Panc1 (cell line): Measurements from ENCODE around the gene HOXD13. TPM values are rescaled to one million over a fixed set of nuclear protein-coding genes. Genes with fewer than 3 reads are reported as not detected.

Source experiments
- ATAC-seq: fragments of 200-7000 bp; cut with Tn5 transposase; 2 replicates; pipeline ENCODE4 v1.9.1; 2020; ENCODE audit warnings: mild to moderate bottlenecking, moderate library complexity
- BruUV-seq: library from RNA; stranded (reverse); fragments of 400-500 nt; replicated peaks from 2 replicates; lab custom pipeline; 2021; lab: Mats Ljungman, UMichigan
- CTCF ChIA-PET: fragments of 300-600 bp; sonication (Branson Sonifier 250); formaldehyde crosslinking; loops from one replicate; lab custom pipeline; 2022; ENCODE audit warnings: antibody characterized with exemption; lab: Charles Lee
- POLR2A ChIA-PET: fragments of 300-600 bp; sonication (Branson Sonifier 250); formaldehyde crosslinking; loops from one replicate; lab custom pipeline; 2022; ENCODE audit warnings: antibody characterized with exemption; lab: Charles Lee
- DNase-seq: peaks from one replicate; pipeline ENCODE4 v3.0.0-alpha.2; 2010; ENCODE audit warnings: low read depth, low spot score
- H3K27ac ChIP-seq: 2 replicates; pipeline ENCODE4 v1.5.1; 2011; ENCODE audit warnings: mild to moderate bottlenecking, low read length, inconsistent platforms
- H3K27me3 ChIP-seq: fragments of 200-500 bp; sonication (Bioruptor generic); 2 replicates; pipeline ENCODE4 v1.6.0; 2014; ENCODE audit warnings: low read length, inconsistent platforms; ENCODE audit not compliant: control insufficient read depth, insufficient read depth
- H3K36me3 ChIP-seq: fragments of 200-500 bp; sonication (Bioruptor generic); 2 replicates; pipeline ENCODE4 v1.5.1; 2014; ENCODE audit warnings: inconsistent platforms, mild to moderate bottlenecking, low read length, moderate library complexity; ENCODE audit not compliant: control insufficient read depth, insufficient read depth
- H3K4me1 ChIP-seq: 2 replicates; pipeline ENCODE4 v1.5.1; 2011; ENCODE audit warnings: inconsistent platforms, mild to moderate bottlenecking, low read length, moderate library complexity; ENCODE audit not compliant: control insufficient read depth, insufficient read depth
- H3K4me3 ChIP-seq, 2 experiments: 2 replicates each; pipeline ENCODE4 v1.5.1; 2011 to 2012; ENCODE audit warnings: low read depth in 2 of 2, low read length in 2 of 2, mild to moderate bottlenecking in 2 of 2, inconsistent platforms in 1 of 2, moderate library complexity in 1 of 2
- H3K9me3 ChIP-seq: fragments of 200-500 bp; sonication (Bioruptor generic); 2 replicates; pipeline ENCODE4 v1.5.1; 2014; ENCODE audit warnings: low read depth, mild to moderate bottlenecking, inconsistent platforms, low read length, moderate library complexity; ENCODE audit not compliant: control insufficient read depth, insufficient read depth
- CTCF ChIP-seq: fragments of 450-650 bp; IDR thresholded peaks from 2 replicates; pipeline ENCODE4 v1.5.1; 2017; ENCODE audit warnings: mild to moderate bottlenecking
- POLR2AphosphoS5 ChIP-seq: IDR thresholded peaks from 2 replicates; pipeline ENCODE4 v1.6.1; 2012; ENCODE audit warnings: mild to moderate bottlenecking, low read depth, low read length, moderate library complexity
- REST ChIP-seq, 2 experiments: IDR thresholded peaks; 2 replicates each; pipeline ENCODE4 v1.6.1; 2011 to 2012; ENCODE audit warnings: low read depth in 2 of 2, control low read depth in 1 of 2, low read length in 1 of 2, mild to moderate bottlenecking in 1 of 2, moderate library complexity in 1 of 2; ENCODE audit not compliant: insufficient read depth in 1 of 2
- SIN3A ChIP-seq: IDR thresholded peaks from 2 replicates; pipeline ENCODE4 v1.6.1; 2012; ENCODE audit warnings: low read depth, mild to moderate bottlenecking, low read length, moderate library complexity, borderline replicate concordance; ENCODE audit not compliant: insufficient read depth
- TCF7L2 ChIP-seq: IDR thresholded peaks from 2 replicates; pipeline ENCODE4 v1.6.1; 2011; ENCODE audit warnings: mild to moderate bottlenecking, low read depth, low read length, inconsistent platforms
- in situ Hi-C: cut with HindIII; loops from 2 replicates; pipeline ENCODE4 v1.10.0; 2016; ENCODE audit warnings: low sequenced_read_pairs, low pct_unique_long_range_greater_than_20kb
- intact Hi-C: fragments of 100-400 bp; cut with micrococcal nuclease; formaldehyde crosslinking; loops from one replicate; pipeline ENCODE4 v1.10.0; 2022; ENCODE audit not compliant: unreplicated experiment
- total RNA-seq: library from RNA; stranded (reverse); gene quantifications from one replicate; pipeline ENCODE4 v1.2.1, GENCODE V29; 2021; ENCODE audit not compliant: unreplicated experiment

Gene HOXD13
- total RNA-seq, 1 experiment from 2014 or later: not detected

- TF ChIP-seq POLR2AphosphoS5 (no peak), TCF7L2 (no peak), REST (IDR thresholded peaks at IDR 0.05; ENCODE audit: insufficient read depth in 1 of 2, low read depth in 2 of 2, low read length in 1 of 2) (no peak)
- intact Hi-C loops: loop anchor here (5.0 kb wide), 3 partner anchors 848 to 1403 kb away; no protein-coding TSS in a partner anchor
- H3K27ac ChIP-seq: no peak within 1 kb of the TSS
- H3K36me3 ChIP-seq: no peaks in the 10 kb centered on the region
- H3K27me3 ChIP-seq: peaks cover 5% of the 10 kb centered on the region
- no peak for DNase-seq
- CTCF ChIA-PET: no interaction called here
- in situ Hi-C loops: no loop called here
- H3K4me1 ChIP-seq: peaks cover 18% of the 10 kb centered on the region
- H3K4me3 ChIP-seq: peak within 1 kb of the TSS in 1 of 2 experiments; percentile 87; a peak in 2 of 4 replicates
- POLR2A ChIA-PET: no interaction called here
- BruUV-seq: no TSS peak
- no peak for ATAC-seq
- no peaks in the 10 kb centered on the region for H3K9me3 ChIP-seq
Measured at GRCh38 chr2:176099728-176100546, 7.4 kb downstream of the HOXD13 start, which contains the start of gene HOXD12. Gene HOXD12, plus strand, starts transcription at chr2:176099795. Its CDS starts 7 bp downstream, at chr2:176099802.

- in situ Hi-C loops (no loop called here), intact Hi-C loops (no loop called here)
- no peaks in the 10 kb centered on the region for H3K9me3 ChIP-seq
- H3K36me3 ChIP-seq: no peaks in the 10 kb centered on the region
- ChIA-PET POLR2A (no interaction called here), CTCF (no interaction called here)
- BruUV-seq: no TSS peak
- DNase-seq (no peak), ATAC-seq (no peak)
- H3K4me1 ChIP-seq: peaks cover 18% of the 10 kb centered on the region
- TF ChIP-seq TCF7L2 (no peak), POLR2AphosphoS5 (no peak), SIN3A (no peak), REST (IDR thresholded peaks at IDR 0.05; ENCODE audit: insufficient read depth in 1 of 2, low read depth in 2 of 2, low read length in 1 of 2) (no peak), CTCF (no peak)
- H3K4me3 ChIP-seq: no peak overlapping the region
- H3K27ac ChIP-seq: no peak overlapping the region
- H3K27me3 ChIP-seq: peaks cover 3% of the 10 kb centered on the region
Measured at GRCh38 chr2:176100547-176101140, 8.1 kb downstream of the HOXD13 start.
